ENCODE results near the gene AOX1.

DNA sequence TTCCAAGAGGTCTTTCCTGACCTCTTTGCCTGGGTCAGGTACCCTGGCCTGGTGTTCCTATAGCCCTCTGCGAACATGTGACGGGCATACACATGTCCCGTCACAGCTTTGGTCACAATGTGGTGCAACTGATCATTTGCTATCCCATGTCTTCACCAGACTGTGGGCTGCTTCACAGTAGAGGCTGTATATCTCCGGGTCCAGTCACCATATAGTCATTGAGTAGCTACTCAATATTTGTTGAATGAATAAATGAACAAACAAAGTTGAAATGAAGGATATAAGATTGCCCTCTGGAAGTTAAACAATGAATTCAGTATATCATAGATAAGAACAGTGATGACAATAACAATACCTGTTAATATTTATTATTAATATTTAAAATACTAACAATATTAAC is 16.8 kb downstream of the AOX1 start:
- TF ChIP-seq, protein P1, sequence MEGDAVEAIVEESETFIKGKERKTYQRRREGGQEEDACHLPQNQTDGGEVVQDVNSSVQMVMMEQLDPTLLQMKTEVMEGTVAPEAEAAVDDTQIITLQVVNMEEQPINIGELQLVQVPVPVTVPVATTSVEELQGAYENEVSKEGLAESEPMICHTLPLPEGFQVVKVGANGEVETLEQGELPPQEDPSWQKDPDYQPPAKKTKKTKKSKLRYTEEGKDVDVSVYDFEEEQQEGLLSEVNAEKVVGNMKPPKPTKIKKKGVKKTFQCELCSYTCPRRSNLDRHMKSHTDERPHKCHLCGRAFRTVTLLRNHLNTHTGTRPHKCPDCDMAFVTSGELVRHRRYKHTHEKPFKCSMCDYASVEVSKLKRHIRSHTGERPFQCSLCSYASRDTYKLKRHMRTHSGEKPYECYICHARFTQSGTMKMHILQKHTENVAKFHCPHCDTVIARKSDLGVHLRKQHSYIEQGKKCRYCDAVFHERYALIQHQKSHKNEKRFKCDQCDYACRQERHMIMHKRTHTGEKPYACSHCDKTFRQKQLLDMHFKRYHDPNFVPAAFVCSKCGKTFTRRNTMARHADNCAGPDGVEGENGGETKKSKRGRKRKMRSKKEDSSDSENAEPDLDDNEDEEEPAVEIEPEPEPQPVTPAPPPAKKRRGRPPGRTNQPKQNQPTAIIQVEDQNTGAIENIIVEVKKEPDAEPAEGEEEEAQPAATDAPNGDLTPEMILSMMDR (IDR thresholded peaks at IDR 0.05): no peak
- TF ChIP-seq POLR2A (IDR thresholded peaks at IDR 0.05): no peak

All from uterus (tissue), 2 donors.